HepG2 (cell line): ENCODE data around the gene SCARF1. TPM values are rescaled to one million over a fixed set of nuclear protein-coding genes. Genes with fewer than 3 reads are reported as not detected.

Source experiments
- AKAP8 ChIP-seq: sonication (generic); formaldehyde crosslinking; IDR thresholded peaks from 2 replicates; pipeline ENCODE4 v1.5.1; 2020; ENCODE audit warnings: mild to moderate bottlenecking, missing genetic modification reagents
- CCDC6 ChIP-seq: sonication (generic); formaldehyde crosslinking; IDR thresholded peaks from 2 replicates; pipeline ENCODE4 v1.8.1; 2022; ENCODE audit warnings: mild to moderate bottlenecking, missing genetic modification reagents, moderate library complexity
- DMAP1 ChIP-seq: IDR thresholded peaks from 2 replicates; pipeline ENCODE4 v1.6.1; 2016
- HES4 ChIP-seq: sonication (generic); formaldehyde crosslinking; IDR thresholded peaks from 2 replicates; pipeline ENCODE4 v1.9.0; 2021; ENCODE audit warnings: mild to moderate bottlenecking, missing genetic modification reagents, borderline replicate concordance
- HNRNPK ChIP-seq: fragments of 200-400 bp; formaldehyde crosslinking; IDR thresholded peaks from 2 replicates; pipeline ENCODE4 v1.6.1; 2018; ENCODE audit warnings: low read length, low read depth, moderate library complexity, mild to moderate bottlenecking; ENCODE audit not compliant: poor library complexity, severe bottlenecking
- KDM3A ChIP-seq: IDR thresholded peaks from 2 replicates; pipeline ENCODE4 v1.6.1; 2018; ENCODE audit warnings: low read depth, missing compliant biosample characterization
- NR3C1 ChIP-seq: sonication (generic); formaldehyde crosslinking; IDR thresholded peaks from 2 replicates; pipeline ENCODE4 v1.4.0; 2020; ENCODE audit warnings: missing genetic modification reagents
- PTBP1 ChIP-seq: fragments of 200-400 bp; formaldehyde crosslinking; IDR thresholded peaks from 2 replicates; pipeline ENCODE4 v1.6.1; 2018; ENCODE audit warnings: low read length, low read depth; ENCODE audit not compliant: poor library complexity, severe bottlenecking
- REL ChIP-seq: sonication (generic); formaldehyde crosslinking; conservative IDR thresholded peaks from 2 replicates; pipeline ENCODE4 v1.8.0; 2022; ENCODE audit warnings: mild to moderate bottlenecking, missing genetic modification reagents, moderate library complexity
- SMAD3 ChIP-seq: sonication (generic); formaldehyde crosslinking; IDR thresholded peaks from 2 replicates; pipeline ENCODE4 v1.4.0; 2020; ENCODE audit warnings: missing genetic modification reagents
- ZMYM2 ChIP-seq: sonication (generic); formaldehyde crosslinking; IDR thresholded peaks from 2 replicates; pipeline ENCODE4 v1.8.0; 2022; ENCODE audit warnings: mild to moderate bottlenecking, missing genetic modification reagents
- ZNF20 ChIP-seq: sonication (generic); formaldehyde crosslinking; IDR thresholded peaks from 2 replicates; pipeline ENCODE4 v1.4.0; 2020; ENCODE audit warnings: mild to moderate bottlenecking, moderate library complexity, missing genetic modification reagents
- ZNF382 ChIP-seq: sonication (generic); formaldehyde crosslinking; IDR thresholded peaks from 2 replicates; pipeline ENCODE4 v1.5.0; 2020; ENCODE audit warnings: missing genetic modification reagents, mild to moderate bottlenecking, borderline replicate concordance
- ZNF460 ChIP-seq: sonication (generic); formaldehyde crosslinking; IDR thresholded peaks from 2 replicates; pipeline ENCODE4 v1.5.1; 2020; ENCODE audit warnings: missing genetic modification reagents, mild to moderate bottlenecking, borderline replicate concordance
- ZNF501 ChIP-seq: sonication (generic); formaldehyde crosslinking; IDR thresholded peaks from 2 replicates; pipeline ENCODE4 v1.5.1; 2020; ENCODE audit warnings: mild to moderate bottlenecking, moderate library complexity, missing genetic modification reagents
- ZNF543 ChIP-seq: sonication (generic); formaldehyde crosslinking; IDR thresholded peaks from 2 replicates; pipeline ENCODE4 v1.4.0; 2020; ENCODE audit warnings: mild to moderate bottlenecking, missing genetic modification reagents
- polyA plus RNA-seq, 8 experiments: library from polyadenylated mRNA; depleted of rRNA in 3 of 8; stranded (reverse) in 7 of 8; unstranded in 1 of 8; fragments of >200 nt; fragmentation: Illumina TruSeq in 4 of 8; extraction: Trizol in 4 of 8; gene quantifications; 2 replicates each; pipeline versions ENCODE4 v1.2.1 to v1.2.3, GENCODE V29; 2011 to 2016; ENCODE audit warnings: low read depth in 4 of 8, missing spikeins in 1 of 8, mixed read lengths in 1 of 8; ENCODE audit not compliant: insufficient read depth in 1 of 8
- total RNA-seq, 5 experiments: library from RNA; depleted of rRNA; stranded (reverse); fragments of >200 nt; fragmentation: Illumina TruSeq; extraction: Trizol; gene quantifications; 2 replicates each; pipeline ENCODE4 v1.2.3, GENCODE V29; 2016; ENCODE audit warnings: low read depth in 1 of 5
- TF ChIP-seq, protein P1 (sequence below): sonication (generic); formaldehyde crosslinking; IDR thresholded peaks from 2 replicates; pipeline ENCODE4 v1.5.0; 2020; ENCODE audit warnings: missing genetic modification reagents, mild to moderate bottlenecking, borderline replicate concordance
- TF ChIP-seq, protein P2 (sequence below): sonication (generic); formaldehyde crosslinking; IDR thresholded peaks from 2 replicates; pipeline ENCODE4 v1.4.0; 2020; ENCODE audit warnings: missing genetic modification reagents, low read depth, mild to moderate bottlenecking, borderline replicate concordance
- TF ChIP-seq, protein P3 (sequence below): sonication (generic); formaldehyde crosslinking; IDR thresholded peaks from 2 replicates; pipeline ENCODE4 v1.5.1; 2020; ENCODE audit warnings: mild to moderate bottlenecking, missing genetic modification reagents, moderate library complexity
- TF ChIP-seq, protein P4 (sequence below), 2 experiments: sonication (generic) in 1 of 2; formaldehyde crosslinking in 1 of 2; IDR thresholded peaks; 2 replicates each; pipeline versions ENCODE4 v1.4.0 to v1.6.1; 2016 to 2020; ENCODE audit warnings: borderline replicate concordance in 1 of 2, low read depth in 1 of 2, mild to moderate bottlenecking in 1 of 2, missing genetic modification reagents in 1 of 2

Gene SCARF1
- total and polyA plus RNA-seq, 2 of the 13 experiments (the other 11 are each of a cell fraction or from before 2014, with no cell fraction given) = 0.24 to 0.71 TPM

DNA sequence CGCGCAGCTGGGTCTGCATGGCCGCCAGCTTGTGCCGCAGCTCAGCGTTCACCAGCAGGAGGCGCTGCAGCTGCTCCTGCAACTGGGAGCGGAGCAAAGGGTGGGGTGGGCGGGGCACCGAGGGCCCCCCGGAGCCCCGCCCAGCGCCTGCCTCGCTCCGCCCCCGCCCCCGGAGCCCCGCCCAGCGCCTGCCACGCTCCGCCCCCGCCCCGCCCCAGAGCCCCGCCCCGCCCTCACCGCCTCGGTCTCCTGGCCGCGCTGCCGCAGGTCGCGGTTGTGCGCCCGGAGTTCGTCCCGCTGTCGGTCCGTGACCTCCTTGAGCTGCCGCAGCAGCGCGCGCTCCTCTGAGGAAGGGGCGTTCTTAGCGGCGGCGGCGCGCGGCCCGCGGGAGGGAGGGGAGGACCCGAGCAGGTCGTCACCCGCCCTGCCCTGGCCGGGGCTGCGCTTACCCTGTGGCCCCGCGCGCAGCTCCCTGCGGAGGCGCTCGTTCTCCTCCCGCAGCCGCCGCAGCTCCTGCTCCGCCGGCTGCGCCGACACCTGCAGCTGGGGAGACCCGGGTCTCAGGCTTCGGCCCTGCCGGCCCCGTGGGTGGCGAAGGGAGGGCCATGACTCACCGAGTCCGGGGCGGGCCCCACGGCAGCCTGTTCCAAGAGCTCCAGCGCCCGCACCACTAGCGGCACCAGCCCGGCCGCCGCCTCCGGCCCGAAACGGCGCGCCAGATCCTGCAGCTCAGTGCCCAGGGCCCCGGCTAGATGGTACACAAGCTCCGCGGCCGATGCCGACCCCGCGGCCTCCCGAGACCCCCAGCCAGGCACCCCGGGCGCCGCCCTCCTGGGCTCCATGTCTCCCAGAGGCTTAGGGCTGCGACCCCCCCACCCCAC, 3.7 kb upstream of the SCARF1 start (continued):
- TF ChIP-seq ZNF460 (no peak), HES4 (CRISPR knock-in tag) (peak; percentile 80), ZNF382 (CRISPR knock-in tag) (no peak), SMAD3 (no peak), HNRNPK (peak; percentile 46), NR3C1 (no peak), ZMYM2 (CRISPR knock-in tag) (no peak), PTBP1 (no peak), DMAP1 (CRISPR knock-in tag) (no peak; the same call in 1 of the 2 replicates), KDM3A (CRISPR knock-in tag) (no peak; the same call in none of the 2 replicates), ZNF20 (CRISPR knock-in tag) (no peak), ZNF543 (CRISPR knock-in tag) (peak; percentile 91), REL (peak; percentile 77; the same call in 1 of the 2 replicates), ZNF501 (CRISPR knock-in tag) (no peak; the same call in 1 of the 2 replicates), CCDC6 (CRISPR knock-in tag) (no peak; the same call in none of the 2 replicates), AKAP8 (CRISPR knock-in tag) (no peak)
- TF ChIP-seq, protein P1, sequence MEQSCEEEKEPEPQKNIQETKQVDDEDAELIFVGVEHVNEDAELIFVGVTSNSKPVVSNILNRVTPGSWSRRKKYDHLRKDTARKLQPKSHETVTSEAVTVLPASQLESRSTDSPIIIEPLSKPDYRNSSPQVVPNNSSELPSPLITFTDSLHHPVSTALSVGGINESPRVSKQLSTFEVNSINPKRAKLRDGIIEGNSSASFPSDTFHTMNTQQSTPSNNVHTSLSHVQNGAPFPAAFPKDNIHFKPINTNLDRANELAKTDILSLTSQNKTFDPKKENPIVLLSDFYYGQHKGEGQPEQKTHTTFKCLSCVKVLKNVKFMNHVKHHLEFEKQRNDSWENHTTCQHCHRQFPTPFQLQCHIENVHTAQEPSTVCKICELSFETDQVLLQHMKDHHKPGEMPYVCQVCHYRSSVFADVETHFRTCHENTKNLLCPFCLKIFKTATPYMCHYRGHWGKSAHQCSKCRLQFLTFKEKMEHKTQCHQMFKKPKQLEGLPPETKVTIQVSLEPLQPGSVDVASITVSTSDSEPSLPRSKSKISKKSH (CRISPR knock-in tag) = no peak; the same call in 1 of the 2 replicates
- TF ChIP-seq, protein P2, sequence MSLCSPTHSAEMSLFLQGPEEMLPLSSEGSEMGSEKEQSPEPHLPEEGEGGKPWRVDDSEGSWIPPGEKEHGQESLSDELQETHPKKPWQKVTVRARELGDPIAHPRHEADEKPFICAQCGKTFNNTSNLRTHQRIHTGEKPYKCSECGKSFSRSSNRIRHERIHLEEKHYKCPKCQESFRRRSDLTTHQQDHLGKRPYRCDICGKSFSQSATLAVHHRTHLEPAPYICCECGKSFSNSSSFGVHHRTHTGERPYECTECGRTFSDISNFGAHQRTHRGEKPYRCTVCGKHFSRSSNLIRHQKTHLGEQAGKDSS (CRISPR knock-in tag) = peak; percentile 44; the same call in 1 of the 2 replicates
- TF ChIP-seq, protein P3, sequence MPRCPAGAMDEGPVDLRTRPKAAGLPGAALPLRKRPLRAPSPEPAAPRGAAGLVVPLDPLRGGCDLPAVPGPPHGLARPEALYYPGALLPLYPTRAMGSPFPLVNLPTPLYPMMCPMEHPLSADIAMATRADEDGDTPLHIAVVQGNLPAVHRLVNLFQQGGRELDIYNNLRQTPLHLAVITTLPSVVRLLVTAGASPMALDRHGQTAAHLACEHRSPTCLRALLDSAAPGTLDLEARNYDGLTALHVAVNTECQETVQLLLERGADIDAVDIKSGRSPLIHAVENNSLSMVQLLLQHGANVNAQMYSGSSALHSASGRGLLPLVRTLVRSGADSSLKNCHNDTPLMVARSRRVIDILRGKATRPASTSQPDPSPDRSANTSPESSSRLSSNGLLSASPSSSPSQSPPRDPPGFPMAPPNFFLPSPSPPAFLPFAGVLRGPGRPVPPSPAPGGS (CRISPR knock-in tag) = no peak; the same call in 1 of the 2 replicates
- TF ChIP-seq, protein P4, sequence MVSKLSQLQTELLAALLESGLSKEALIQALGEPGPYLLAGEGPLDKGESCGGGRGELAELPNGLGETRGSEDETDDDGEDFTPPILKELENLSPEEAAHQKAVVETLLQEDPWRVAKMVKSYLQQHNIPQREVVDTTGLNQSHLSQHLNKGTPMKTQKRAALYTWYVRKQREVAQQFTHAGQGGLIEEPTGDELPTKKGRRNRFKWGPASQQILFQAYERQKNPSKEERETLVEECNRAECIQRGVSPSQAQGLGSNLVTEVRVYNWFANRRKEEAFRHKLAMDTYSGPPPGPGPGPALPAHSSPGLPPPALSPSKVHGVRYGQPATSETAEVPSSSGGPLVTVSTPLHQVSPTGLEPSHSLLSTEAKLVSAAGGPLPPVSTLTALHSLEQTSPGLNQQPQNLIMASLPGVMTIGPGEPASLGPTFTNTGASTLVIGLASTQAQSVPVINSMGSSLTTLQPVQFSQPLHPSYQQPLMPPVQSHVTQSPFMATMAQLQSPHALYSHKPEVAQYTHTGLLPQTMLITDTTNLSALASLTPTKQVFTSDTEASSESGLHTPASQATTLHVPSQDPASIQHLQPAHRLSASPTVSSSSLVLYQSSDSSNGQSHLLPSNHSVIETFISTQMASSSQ (IDR thresholded peaks at IDR 0.05; ENCODE audit: low read depth) = no peak
- TF ChIP-seq, protein P4 (CRISPR knock-in tag; IDR thresholded peaks at IDR 0.05; ENCODE audit: borderline replicate concordance) = no peak; the same call in 1 of the 2 replicates
